GM18861 (cell line): Measurements from ENCODE around the gene SLC22A4.

ENCODE experiments used
- ATAC-seq: cut with Tn5 transposase; IDR thresholded peaks from one replicate; pipeline ENCODE4 v1.9.1; 2021; ENCODE audit not compliant: unreplicated experiment

The SLC22A4 gene

DNA sequence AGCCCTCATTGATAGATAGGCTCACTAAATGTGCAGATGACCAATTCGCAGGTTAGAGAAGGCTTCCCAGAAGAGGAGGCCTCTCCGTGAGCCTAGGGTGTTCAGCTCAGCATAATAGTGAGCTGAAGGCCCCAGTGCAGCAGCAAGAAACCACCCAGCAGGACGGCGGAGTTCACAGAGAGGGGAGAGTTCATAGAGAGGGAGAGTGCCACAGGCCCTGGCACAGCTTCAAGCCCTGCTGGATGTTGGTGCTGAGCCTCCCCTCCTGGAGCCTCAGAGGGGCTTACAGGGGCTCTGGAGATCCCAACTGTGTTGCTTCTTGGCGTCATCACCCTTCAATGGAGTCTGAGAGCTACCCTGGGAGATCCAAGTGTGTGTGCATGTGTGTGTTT is 77.4 kb downstream of the SLC22A4 start:
- no peak for ATAC-seq

DNA sequence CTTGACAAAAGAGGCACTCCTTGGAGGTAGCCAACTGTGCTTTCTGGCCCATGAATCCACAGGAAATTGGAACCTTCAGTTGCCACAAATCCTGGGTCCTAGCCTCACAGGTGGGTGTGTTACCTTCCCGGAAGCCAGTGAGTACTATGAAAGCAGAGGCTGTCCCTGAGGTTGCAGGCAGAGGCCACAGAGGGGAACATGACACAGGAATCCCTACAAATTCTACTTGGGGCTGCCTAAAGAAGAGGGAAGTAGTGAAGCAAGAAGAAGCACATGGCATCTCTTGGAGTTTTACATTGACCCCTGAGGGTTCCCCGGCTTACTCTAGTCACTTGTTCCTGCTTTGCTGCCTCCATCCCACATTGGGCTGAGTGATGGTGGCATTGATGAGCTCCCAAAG is 77.9 kb downstream of the SLC22A4 start:
- ATAC-seq, result no peak

DNA sequence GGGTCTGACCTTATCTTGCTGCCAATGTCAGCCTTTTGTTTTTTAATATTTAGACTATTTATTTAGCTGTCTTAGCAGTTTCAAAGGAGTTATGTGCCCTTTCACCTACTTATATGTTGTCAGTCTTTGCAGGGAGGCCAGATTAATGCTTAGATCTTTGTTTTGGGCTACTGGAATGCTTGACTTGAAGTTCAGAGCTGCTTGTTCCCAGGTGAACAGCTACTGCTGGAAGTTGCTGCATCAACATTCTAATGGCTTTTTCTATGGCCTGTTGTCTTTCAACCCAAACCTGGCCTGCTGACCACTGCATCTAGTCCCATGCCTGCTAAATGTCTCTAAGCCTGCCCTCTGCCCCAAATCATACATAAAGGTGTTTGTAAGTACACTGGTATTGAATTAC is 78.3 kb downstream of the SLC22A4 start:
- no peak for ATAC-seq

DNA sequence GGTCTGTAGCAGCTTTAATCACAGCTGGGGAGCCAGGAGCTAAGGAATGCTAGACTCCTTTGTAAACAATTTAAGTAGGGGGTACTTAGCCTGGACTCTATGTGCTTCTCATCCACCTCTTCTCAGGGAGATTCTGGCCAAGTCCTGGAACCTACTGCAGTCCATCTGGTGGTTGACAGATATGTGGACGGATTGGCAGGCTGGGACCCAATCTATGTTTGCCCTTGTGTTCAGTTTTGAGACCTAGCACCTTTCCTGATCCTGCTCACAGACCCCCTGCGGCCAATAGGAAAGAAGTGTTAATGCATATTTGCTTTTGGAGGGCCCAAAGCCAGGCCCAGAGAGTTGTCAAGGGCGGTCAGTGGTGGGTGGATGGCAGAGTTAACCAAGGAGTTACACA is 81.8 kb downstream of the SLC22A4 start:
- no peak for ATAC-seq

DNA sequence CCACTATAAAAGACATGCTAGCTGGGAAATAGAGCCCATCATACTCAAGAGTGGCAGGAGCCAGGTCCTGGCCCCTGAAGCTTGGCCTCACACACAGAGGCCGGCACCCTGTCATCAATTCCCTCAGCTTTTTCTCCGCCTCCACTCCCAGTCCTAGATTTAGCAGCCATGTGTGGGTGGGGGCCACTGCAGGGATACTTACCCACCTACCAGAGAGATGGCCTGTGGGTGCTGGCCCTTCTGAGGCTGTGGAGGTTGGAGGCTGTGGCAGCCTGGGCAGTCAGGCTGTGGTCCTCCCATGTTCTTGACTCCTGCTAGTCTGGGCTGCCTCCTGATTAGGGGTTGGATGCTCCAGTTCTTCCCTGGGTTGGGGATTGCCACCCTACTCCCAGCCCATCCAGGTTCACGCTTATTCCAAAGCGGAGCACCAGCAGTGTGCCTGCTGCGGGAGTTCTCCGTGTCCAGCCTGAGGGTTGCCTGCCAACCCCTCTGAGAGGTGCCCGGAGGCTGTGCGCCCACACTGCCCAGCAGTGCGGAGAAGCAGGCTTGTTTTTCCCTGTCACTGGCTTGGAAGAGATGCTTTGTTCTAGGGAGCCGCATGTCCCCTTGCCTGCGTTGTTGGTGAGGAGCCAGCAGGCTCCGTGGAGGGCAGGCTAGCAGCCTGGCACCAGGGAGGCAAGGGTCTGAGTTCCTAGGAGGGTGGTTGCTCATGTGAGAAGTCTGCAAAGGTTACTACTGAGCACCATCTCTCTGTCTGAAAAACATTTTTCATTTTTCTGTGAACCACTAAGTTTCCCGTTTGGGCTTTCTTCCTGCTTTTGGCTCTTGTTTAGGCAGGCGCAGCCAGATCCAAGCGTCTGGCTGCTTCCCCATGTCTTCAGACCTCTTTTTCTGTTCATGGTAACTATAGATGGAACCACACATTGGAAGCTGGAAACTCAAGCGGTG is 82.8 kb downstream of the SLC22A4 start:
- ATAC-seq, result no peak

DNA sequence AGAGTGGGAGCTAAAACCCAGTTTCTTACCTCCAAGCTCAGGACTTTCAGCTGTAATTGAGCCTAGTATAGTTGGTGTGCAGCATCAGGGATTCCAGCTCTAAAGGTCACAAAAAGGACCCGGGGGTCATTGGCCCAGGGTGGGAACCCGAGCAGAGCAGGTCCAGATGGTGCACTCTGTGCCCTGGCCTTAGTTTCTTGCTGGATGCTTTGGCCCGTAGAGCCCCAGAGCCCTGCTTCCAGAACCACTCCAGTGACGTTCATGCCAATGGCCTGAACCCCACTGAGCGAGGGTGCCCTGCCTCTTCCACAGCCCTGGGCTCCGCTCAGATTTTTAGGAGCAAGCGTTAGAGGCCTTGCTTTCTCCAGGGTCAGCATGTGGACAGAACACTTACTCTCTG is 83.5 kb downstream of the SLC22A4 start:
- no peak for ATAC-seq

DNA sequence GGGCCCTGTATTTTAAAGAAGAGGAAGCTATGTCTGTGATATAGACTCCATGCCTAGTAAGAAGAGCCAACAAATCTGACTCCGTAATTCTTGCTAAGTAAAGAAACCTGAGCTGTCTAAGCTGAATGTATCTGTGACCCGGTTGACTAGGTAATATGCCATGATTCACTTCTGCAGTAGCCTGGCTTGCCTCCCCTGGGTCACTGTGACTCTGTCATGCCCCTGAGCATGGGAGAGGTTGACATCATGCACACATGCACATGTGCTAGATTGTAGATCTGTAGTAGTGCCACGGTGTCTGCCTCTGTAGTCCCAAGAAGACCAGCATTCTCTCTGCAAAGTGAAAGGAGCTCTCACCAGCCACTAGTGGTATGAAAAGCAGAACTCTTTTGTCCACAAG is 84.4 kb downstream of the SLC22A4 start:
- no peak for ATAC-seq

DNA sequence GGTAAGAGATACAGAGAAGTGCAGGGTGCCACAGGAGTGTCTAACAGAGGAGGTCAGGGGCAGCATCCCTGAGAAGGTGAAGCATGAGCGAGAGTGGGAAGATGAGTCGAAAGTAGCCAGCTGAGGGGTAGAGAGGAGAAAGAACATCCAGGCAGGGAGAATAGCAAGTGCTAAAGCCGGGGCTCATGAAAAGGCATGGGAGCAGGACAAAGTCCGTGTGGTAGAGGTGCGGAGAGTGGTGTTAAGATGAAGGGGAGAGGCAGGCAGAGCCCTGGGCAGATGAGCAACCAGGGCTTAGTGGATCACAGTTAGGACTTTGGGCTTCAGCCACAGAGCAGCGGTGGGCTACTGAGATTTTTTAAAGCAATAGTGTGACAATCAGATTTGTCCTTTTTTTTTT is 85.9 kb downstream of the SLC22A4 start:
- ATAC-seq, result no peak

DNA sequence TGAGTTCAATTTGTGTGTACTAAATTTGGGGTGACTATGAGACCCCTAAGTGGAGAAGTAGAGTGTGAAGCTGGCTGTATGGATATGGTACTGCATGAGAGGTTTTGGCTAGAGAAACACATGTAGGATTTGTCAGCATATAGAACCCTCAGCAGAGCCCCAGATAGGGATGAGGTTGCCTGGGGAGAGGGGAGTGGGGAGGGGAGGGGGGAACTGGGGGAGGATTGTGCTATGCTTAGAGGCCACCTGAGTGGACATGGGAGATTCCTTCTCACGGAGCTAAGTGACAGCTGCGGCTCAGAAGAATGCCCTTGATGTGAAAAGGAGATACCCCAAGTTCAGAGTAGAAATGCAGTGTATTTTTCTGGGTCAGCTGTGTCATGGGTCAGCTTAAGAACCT is 86.5 kb downstream of the SLC22A4 start:
- ATAC-seq, result no peak

DNA sequence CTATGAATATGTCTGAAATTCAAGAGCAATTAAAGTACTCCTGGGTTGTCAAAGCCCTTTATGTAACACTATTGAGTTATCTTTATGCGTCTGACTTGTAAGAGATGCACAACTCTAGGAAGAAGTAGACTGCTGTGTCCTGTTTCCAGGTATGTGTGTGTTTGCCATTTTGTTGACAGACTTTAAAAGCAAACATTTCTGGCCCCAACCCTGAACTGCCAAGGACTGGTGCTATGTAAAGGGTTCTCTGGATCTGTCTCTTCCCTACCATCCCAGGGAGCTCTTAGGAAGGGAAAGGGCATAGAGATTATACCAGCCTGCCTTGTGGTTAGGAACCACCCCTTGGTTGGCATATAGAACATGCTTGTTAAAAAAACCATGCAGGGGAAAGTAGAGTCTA is 87.4 kb downstream of the SLC22A4 start:
- ATAC-seq, result no peak

DNA sequence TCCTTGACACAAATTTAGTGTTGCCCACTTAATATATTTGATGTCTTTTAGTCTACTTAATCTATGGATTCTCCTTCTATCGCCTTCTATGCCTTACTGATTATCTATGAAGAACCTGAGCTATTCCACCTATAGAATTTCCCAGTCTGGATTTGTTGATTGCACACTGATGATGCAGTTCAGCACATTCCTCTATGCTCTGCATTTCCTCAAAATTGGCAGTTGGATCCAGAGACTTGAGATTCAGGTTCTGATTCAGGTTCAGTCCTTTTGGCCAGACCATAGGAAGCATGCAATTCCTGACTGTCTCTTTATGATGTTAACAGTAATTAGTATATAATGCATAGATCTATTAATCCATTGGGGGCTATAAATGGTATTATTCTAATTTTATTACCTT is 89.1 kb downstream of the SLC22A4 start:
- no peak for ATAC-seq

DNA sequence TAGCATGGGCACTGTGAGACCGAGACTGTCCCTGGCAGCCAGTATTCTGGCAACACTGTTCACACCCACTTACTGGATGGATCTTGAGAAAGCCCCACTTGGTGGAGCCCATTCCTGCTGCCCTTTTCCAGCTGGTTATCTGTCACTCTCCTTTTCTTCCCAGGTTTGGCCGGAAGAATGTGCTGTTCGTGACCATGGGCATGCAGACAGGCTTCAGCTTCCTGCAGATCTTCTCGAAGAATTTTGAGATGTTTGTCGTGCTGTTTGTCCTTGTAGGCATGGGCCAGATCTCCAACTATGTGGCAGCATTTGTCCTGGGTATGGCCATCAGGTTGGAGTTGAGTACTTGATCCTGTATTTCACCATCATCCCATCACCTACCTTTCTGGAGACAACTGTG is 89.8 kb downstream of the SLC22A4 start:
- ATAC-seq, result no peak

DNA sequence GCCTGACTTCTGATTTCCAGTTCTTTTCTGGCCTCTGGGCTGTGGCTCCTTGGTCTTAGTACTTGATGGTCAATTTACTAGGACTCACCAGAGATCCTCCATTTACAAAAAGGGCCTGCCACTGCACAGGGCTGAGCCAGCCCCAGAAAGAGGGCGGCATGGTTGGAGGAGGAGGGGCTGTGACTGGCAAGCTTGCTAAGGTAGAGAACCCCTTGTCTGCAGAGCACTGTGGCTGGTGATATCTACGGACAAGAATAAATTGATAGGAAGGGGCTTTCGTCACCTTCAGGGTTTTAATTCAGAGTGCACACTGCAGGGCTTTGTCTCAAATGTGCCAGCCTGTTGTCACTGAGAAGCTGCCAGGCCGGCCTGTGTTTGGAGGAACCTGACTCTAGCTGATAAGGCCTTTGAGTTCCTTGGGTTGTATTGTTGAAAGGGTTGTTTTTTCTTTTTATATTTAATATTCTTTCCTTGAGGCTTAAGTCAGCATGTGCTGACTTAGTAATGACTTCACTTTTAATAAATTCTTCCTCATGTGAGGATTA is 90.4 kb downstream of the SLC22A4 start:
- no peak for ATAC-seq

DNA sequence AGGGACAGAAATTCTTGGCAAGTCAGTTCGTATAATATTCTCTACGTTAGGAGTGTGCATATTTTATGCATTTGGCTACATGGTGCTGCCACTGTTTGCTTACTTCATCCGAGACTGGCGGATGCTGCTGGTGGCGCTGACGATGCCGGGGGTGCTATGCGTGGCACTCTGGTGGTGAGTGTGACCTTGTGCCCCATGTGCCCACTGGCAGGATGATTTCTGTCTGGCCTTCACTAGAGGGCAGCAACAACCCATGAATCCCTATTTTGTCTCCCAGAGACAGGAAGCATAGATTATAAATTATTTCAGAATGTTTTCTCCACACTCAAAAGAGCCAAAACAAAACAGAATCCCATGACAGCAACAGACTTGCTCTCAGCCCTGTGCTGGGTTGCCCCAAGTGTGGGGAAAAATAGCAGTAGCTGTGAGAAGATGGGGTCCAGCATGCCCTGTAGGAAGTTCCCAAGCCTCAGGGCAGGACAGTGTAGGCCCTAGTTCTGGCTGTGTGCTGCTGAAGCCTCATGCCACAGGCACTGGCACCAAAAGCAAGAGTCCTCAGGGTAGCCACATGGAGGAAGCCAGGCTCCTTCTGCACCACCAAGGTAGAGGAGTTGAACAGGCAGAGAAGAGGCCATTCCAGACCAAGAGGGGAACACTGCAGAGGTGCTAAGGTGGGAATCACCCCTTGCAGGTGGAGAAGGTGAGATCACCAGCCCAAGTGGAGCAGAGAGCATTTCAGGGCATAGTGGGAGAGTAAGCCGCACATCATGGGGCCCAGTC is 91.3 kb downstream of the SLC22A4 start:
- no peak for ATAC-seq

DNA sequence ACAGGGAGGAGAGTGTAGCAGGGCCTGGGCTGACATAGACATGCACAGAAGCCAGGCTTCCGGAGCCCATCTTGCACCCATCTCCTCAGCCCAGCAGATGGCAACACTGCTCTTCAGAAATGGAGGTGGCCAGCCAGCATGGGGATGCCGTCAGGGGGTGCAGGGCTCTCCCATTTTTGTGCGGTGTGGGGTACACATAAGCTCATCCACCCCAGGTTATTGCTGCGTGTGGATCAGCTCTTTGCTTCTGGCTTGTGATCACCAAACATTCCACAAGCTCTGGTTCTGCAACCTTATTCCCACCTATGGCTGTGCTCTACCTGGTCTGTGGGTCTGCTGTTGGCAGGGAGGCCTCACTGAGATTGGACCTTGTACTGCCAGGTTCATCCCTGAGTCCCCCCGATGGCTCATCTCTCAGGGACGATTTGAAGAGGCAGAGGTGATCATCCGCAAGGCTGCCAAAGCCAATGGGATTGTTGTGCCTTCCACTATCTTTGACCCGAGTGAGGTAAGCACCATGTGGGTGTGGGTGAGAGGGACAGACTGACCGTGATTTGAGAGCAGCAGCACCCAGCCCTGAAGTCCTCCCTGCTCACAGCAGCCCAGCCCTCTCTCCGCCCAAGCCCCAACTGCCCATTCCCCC is 92.6 kb downstream of the SLC22A4 start:
- peak; percentile 73 for ATAC-seq

DNA sequence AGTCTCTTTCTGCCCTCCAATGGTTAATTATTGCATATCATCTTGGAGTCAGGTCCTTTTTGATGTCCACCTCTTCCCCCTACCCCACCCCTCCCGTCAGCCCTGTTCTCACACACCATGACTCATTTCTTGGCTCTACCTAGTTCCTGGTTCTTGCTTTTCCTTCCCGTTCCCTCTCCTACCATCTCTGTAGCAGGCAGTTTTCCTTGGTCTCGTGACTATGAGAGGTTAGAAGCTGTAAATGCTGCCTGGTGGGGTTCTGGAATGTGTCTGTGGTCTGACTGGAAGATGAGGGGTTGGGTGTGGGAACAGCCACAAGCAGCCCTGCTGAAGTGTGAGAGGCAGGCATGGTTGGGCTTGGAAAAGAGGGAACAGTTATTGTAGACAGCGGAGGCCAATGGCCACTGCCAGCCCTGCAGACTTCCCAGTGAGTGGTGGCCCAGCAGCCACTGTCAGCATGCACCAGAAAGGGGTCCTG is 93.5 kb downstream of the SLC22A4 start:
- no peak for ATAC-seq

DNA sequence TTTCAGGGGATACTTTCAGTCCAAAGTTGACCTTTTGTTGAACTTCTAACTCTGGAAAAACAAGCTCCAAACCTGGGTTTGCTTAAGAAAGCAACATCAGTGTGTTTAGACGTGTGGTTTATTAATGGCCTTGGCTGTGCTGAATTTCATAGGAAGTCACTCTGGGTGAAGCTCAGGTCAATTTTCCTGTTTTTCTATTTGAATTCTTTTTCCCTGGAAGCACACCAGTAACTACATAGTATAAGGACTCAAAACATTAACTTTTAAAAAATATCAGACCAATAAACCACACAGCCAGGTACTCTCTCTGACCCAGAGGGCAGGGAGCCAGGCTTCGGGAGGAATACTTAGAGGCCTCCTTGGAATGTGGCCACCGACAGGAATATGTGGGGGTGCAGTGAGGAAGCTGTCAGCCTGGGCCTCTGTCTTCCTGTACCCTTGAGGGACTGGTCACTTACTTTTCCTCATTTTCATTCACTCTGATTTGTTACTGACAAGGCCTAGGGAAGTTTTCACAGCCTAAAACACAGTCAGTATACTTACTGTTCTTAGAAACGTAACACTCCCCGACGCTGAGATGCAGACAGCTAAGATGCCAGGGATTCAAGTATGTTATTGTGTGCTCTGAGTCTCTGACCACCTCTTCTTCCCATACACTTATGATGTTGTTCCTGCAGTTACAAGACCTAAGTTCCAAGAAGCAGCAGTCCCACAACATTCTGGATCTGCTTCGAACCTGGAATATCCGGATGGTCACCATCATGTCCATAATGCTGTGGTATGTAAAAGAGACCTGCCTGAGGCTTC is 94.3 kb downstream of the SLC22A4 start:
- no peak for ATAC-seq

DNA sequence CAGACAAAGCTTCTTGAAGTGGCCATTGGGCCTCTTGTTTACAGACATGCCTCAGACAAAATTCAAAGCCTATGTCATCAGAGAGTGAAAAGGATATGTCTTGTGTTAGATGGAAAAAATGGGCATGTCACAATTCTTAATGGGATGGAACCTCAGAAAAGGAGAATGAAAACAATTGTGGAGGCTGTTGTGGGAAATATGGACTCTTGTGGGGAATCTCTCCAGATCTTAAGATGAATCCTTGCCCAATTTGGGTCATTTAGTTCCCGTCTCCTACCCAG is 94.8 kb downstream of the SLC22A4 start:
- ATAC-seq, result no peak

DNA sequence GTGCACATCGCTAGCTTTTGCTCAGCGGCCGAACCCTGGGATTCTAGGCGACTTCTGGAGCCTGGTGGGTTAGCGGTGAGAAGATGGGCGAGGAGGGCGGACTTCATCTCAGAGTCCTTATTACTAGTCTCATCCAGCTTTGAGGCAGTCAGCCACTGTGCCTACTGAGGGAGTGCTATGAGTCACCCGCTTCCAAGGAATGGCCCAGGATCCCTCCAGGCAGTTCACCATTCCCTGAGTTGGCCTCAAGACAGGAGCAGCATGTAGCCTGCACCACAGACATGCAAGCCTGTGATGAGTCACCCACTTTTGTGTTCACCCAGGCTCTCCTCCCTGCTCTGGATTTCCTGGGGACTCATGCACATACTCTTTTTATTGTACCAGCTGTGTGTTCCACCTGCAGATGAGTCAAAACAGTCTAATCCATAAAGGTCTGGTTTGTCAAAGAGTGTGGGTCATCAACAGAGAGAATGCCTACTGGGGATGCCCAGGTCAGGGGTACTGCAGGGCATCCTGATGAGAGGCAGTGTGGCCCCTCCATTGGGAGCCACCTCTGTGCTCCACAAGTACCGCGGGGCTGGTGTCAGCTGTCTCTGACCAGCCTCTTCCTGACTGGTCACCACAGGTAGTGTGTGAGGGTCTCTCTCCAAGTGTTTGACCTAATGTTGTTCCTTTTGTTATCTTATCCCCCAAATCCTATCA is 95.5 kb downstream of the SLC22A4 start:
- ATAC-seq, result no peak

DNA sequence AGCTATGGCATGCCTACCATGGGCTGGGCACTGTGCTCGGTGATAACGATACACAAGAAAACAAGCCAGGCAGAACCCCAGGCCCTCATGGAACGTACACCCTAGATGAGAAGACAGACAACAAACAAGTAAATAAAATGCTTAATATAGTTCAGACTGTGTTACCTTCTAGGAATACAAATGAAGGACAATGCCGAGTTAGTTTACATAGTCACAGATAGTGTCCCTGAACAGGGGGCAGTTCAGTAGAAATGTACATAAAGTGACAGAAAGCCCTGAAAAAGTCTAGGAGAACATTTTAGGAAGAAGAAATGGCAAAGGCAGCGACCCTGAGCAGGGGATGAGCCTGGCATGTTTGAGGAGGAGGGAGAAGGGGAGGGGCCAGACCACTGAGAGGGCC is 97.1 kb downstream of the SLC22A4 start:
- ATAC-seq, result no peak
